ENCODE data around the gene PRRT1.
"Not testable (repeated sequence)": the region's sequence is repeated elsewhere in the genome, so short reads cannot be mapped to it uniquely, and the experiment has no call there.

Gene PRRT1

DNA sequence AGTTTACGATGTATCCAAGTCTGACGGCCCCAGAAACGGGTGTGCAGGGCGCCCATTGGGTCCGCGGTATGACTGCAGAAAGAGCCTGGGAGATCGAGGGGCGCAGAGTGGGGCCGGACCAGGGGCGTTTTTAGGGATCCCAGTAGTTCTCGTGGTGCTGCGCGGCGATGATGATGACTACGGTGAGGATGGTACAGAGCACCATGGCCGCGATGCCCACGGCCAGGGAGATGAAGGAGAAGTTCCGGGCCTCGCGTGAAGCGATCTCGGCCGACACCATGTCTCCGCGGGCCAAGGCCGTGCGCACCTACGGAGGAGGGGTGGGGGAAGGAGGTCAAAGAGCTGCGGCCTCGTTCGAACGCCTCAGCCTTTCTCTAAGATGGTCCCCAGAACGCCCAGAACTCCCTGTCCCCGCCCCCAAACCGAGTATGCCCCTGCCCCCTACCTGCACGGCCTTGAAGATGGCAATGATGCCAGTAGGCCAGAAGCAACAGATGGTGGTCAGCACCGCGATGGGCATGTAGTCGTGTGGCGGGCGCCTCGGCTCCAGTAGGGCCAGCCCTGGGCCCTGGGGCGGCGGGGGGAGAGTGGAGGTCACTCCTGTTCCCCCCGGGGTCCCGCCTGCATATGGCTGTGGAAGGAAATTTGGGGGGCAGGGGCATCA lies 2.5 kb downstream of the PRRT1 start:
- no peak for DNase-seq

DNA sequence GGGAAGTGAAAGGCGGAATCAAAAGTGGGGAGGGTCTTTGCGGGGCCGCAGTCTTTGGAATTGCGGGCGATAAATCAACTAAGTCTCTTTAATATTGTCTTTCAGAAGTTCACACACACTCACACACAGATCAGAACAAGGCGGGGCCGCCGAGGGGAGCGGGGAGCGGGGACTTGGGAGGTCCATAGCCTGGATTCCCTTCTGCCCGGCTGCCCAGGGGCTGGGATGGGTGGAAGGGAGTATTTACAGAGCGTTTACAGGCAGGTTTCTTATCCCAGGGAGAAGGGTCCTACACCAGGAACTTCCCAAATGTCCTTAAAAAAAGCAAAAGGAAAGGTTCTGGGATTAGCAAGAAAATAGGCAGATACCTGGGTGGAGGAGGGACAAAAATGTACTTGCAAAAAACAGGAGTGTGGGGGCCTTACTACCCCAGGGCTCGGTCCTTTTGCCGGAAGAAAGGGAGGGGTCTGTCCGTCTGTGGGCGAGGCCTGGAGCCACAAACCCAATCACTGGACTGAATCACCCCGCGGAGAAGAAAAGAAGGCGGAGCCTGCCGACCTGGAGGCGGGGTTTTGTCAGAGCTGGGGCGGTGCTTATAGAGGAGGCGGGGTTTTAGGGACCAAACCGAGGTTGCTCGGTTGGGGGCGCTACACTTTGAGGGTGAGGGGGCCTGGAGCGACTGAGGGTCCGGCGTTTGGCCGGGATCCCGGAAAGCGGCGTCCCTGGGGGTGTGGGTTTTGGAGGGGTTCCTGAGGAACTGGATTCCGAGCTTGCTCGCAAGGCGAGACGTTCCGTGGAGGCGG lies 3.2 kb downstream of the PRRT1 start:
- DNase-seq, result peak; percentile 57 to 59

DNA sequence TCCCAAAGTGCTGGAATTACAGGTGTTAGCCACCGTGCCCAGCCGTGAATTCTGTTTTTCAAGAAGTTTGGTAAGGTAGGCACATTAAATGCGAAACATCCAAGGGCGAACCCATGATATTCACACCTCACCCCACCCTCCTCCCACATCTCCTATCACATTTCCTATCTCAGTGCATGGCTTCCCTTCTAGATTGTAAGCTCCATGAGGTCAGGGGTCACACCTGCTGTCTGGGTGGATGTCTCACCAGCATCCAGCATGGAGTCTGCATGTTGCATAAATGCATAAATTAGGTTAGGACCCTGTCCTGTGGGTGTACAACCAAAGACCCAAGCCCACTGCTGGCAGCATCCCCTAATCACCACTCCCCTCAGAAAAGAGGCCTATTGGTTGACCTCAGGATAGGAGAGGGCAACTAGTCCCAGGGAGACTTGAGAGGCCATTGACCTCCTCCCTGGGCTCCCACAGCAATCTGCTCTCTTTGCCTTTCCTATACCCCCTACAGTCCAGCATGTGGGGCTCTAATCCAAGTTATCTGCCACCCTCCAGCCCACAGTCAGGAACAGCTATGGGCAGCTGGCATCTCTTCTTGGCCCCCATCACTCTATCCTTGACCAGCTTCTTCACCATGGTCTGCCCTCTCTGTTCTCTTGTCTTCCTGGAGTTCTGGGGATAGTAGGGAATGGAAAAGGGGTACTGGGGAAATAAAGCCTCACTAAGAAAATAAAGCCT lies 4.2 kb downstream of the PRRT1 start:
- no peak for DNase-seq

DNA sequence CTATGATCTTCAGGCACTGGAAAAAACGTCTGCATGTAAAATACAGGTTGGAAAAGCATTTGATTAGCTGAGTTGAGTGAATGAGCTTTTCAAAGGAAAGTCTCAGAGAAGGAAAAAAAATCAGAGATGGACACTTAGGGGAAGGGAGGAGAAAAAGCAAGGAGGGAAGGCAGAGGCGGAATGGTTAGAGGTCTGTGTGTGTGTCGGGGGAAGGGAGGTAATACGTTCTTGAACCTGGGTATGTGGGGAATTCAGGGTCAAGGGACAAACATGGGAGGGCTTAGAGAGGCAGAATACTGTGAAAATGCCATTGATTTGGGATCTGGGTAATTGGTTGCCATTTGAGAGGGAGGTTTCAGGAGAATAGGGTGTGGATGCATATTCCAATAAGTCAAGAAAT lies 5.1 kb downstream of the PRRT1 start:
- DNase-seq, result no peak

- no peak for DNase-seq
These were observed 5.5 kb downstream of the PRRT1 start for GRCh38 chr6:32146287-32146686.

- DNase-seq, result not testable (repeated sequence)
These were observed 7.5 kb downstream of the PRRT1 start for GRCh38 chr6:32144238-32144637.

- DNase-seq, result no peak
These were observed 11.2 kb downstream of the PRRT1 start for GRCh38 chr6:32140420-32141046.

DNA sequence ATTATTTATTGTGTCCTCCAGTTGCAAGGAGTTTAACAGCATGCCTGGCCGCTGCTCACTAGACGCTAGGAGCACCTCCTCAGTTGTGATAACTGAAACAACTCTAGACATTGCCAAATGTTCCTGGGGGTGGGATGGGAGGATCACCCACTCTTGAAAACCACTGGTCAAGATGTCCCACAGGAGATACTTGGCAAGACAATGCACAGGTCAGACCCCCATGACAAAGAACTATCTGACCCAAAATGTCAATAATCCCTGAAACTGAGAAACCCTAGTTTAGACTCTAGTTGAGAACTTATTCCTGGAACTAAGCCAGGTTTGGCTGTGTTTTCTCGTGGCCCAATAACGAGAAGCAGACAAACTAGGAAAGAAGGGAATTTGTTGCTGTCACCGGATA lies 12.1 kb downstream of the PRRT1 start:
- DNase-seq, result no peak

DNA sequence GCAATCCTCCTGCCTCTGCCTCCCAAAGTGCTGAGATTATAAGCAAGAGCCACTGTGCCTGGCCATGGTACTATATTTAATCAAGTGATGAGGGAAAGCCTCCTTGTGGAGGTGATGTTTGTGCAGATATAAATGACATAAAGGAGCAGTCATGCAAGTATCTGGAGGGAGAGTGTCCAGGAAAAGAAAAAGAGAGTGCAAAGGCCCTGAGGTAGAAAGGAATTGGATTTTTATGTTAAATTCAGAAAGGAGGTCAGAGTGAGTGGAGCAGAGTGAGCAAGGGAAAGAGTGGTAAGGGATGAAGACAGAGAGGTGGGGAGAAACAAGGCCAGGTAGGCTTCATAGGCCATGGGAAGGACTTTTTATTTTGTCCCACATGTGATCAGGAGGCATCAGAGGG lies 14.3 kb downstream of the PRRT1 start:
- no peak for DNase-seq

GRCh38 chr6:32133786-32134185 lies 18.0 kb downstream of the PRRT1 start:
- no peak for DNase-seq

GRCh38 chr6:32132110-32132509 lies 19.6 kb downstream of the PRRT1 start:
- no peak for DNase-seq

GRCh38 chr6:32131439-32131948 lies 20.2 kb downstream of the PRRT1 start:
- DNase-seq, result no peak

GRCh38 chr6:32129297-32130088 lies 22.2 kb downstream of the PRRT1 start:
- no peak for DNase-seq

DNA sequence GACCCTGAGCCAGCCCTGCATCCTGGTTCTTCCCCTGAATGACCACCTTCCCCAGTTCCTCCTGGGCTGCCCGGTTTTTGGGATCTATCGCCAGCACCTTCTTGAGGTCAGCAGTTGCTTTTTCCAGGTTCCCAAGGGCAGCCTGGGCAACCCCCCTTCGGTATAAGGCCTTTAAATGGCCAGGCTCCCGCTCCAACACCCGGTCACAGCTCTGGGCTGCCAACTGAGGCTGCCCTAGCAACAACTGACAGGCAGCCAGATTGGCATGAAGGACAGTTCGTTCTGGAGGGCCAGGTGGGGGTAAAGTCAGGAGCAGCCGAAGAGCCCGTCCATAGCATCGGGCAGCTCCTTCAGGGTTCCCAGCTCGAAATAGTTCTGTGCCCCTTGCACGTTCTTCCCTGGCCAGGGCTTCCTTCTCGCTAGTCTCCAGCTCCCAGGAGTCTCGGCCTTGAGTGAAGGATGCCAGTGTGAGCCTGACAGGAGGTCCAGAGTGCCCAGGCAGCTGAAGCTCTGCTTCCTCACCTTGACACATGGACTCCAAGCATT lies 22.9 kb downstream of the PRRT1 start:
- no peak for DNase-seq

- peak; percentile 96 to 97 for DNase-seq
These were observed 23.8 kb downstream of the PRRT1 start, which contains the start of gene ATF6B for GRCh38 chr6:32127717-32128592. Gene ATF6B, minus strand, starts transcription at chr6:32128246. Its CDS starts 39 bp downstream, at chr6:32128207.

DNA sequence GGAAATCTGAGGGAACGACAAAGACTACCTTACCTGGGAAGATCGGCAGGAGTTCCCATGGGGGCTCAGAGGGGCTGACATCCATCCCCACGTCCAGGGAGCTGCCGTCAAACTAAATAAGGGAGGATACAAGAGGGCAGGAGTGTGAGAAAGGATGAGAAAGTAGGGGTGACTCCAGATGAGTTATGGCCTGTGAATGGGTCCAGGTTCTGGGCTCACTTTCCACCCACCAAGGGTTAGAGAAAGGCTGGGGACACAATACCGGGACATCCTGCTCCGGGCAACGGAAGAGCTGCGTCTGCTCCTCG lies 24.4 kb downstream of the PRRT1 start:
- no peak for DNase-seq

GRCh38 chr6:32126880-32127279 lies 24.9 kb downstream of the PRRT1 start:
- no peak for DNase-seq

DNA sequence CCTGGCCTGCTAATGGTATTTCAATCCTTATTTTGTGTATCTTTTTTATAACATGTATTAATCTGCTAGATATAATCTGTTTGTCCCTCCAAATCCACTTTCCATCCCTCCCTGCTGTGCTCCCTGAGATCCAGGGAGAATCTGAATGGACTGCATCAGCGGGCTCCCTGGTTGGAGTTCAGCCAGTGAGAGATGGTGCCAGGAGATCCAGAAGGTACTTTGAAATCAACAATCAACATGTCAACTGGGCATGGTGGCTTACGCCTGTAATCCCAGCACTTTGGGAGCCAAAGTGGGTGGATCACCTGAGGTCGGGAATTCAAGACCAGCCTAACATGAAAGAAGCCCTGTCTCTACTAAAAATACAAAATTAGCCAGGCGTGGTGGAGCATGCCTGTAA lies 28.1 kb downstream of the PRRT1 start:
- DNase-seq, result no peak

DNA sequence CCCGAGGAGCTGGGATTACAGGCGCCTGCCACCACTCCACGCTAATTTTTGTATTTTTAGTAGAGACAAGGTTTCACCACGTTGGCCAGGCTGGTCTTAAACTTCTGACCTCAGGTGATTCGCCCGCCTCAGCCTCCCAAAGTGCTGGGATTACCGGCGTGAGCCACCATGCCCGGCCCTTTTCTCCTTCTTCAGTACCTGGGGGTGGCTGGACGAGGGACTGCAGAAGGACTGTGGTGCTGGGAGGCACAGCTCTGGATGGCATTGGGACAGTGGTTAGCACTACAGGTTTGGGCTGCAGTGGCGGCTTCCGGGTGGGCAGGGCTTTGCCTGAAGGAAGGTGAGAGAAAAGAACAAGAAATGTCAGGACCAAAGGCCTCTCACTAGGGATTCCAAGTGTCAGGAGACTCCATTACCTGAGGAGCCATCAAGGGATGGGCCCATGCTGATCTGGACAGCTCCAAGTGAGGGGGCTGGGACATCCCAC lies 31.1 kb downstream of the PRRT1 start:
- no peak for DNase-seq

- DNase-seq, result peak; percentile 57
These were observed 32.7 kb downstream of the PRRT1 start for GRCh38 chr6:32118782-32119628.
